H1 (cell line): ENCODE data around the gene OR10A4. TPM values are rescaled to one million over a fixed set of nuclear protein-coding genes. Genes with fewer than 3 reads are reported as not detected.
A peak's percentile ranks its signal among the peaks of the same experiment; 100 is the strongest.

Source experiments
- CTCF ChIA-PET: fragments of 300-600 bp; sonication (Branson Sonifier 250); formaldehyde crosslinking; loops from one replicate; lab custom pipeline; 2021; ENCODE audit not compliant: partially characterized antibody; lab: Charles Lee
- POLR2A ChIA-PET: fragments of 300-600 bp; sonication (Branson Sonifier 250); formaldehyde crosslinking; loops from one replicate; lab custom pipeline; 2021; ENCODE audit warnings: inconsistent platforms; ENCODE audit not compliant: partially characterized antibody; lab: Charles Lee
- DNase-seq, 2 experiments: peaks; one replicate each; pipeline versions ENCODE4 v3.0.0 to v3.0.0-alpha.2; 2010 to 2022; ENCODE audit warnings: low spot score in 2 of 2, low read depth in 1 of 2, mixed read lengths in 1 of 2
- FAIRE-seq: peaks from 2 replicates; lab custom pipeline; 2011; peaks lifted over from hg19 to GRCh38; lab: Jason Lieb, UNC
- H2AFZ ChIP-seq: 2 replicates; pipeline ENCODE4 v1.8.1; 2012; ENCODE audit warnings: low read length, inconsistent platforms
- H2AK5ac ChIP-seq: 2 replicates; pipeline ENCODE4 v1.6.1; 2013; ENCODE audit warnings: low read depth, low read length
- H2BK120ac ChIP-seq: replicated peaks from 2 replicates; pipeline ENCODE3; 2013; ENCODE audit warnings: low read depth, low read length, inconsistent platforms
- H2BK12ac ChIP-seq: 2 replicates; pipeline ENCODE4 v1.6.1; 2013; ENCODE audit warnings: low read depth, low read length
- H2BK15ac ChIP-seq: 2 replicates; pipeline ENCODE4 v1.6.1; 2013; ENCODE audit warnings: low read length
- H2BK20ac ChIP-seq: 2 replicates; pipeline ENCODE4 v1.6.1; 2013; ENCODE audit warnings: low read length
- H2BK5ac ChIP-seq: 2 replicates; pipeline ENCODE4 v1.6.1; 2013; ENCODE audit warnings: low read depth, low read length
- H3K14ac ChIP-seq: 2 replicates; pipeline ENCODE4 v1.6.1; 2013; ENCODE audit warnings: inconsistent platforms; ENCODE audit not compliant: insufficient read length
- H3K18ac ChIP-seq: 2 replicates; pipeline ENCODE4 v1.6.1; 2013; ENCODE audit warnings: low read length; ENCODE audit errors: extremely low read depth
- H3K23ac ChIP-seq: 2 replicates; pipeline ENCODE4 v1.6.1; 2013; ENCODE audit warnings: inconsistent platforms; ENCODE audit not compliant: insufficient read length
- H3K23me2 ChIP-seq: 2 replicates; pipeline ENCODE4 v1.6.1; 2013; ENCODE audit warnings: low read depth, low read length
- H3K27ac ChIP-seq: 2 replicates; pipeline ENCODE4 v1.6.1; 2011; ENCODE audit warnings: low read depth, low read length, inconsistent platforms
- H3K27me3 ChIP-seq, 4 experiments: replicated peaks in 1 of 4; 1 replicate in 1 of 4; 2 replicates in 3 of 4; pipeline versions ENCODE4 v1.6.1 to v1.8.1; 2011 to 2013; ENCODE audit warnings: low read length in 3 of 4, mild to moderate bottlenecking in 3 of 4, inconsistent platforms in 2 of 4, mixed read lengths in 2 of 4, moderate library complexity in 1 of 4; ENCODE audit not compliant: control insufficient read depth in 3 of 4, insufficient read depth in 3 of 4; ENCODE audit errors: extremely low read depth in 1 of 4
- H3K36me3 ChIP-seq, 4 experiments: 2 replicates each; pipeline versions ENCODE4 v1.6.1 to v1.8.1; 2011 to 2013; ENCODE audit warnings: mild to moderate bottlenecking in 4 of 4, low read length in 3 of 4, moderate library complexity in 2 of 4, control low read depth in 1 of 4, inconsistent platforms in 1 of 4; ENCODE audit not compliant: insufficient read depth in 4 of 4, control insufficient read depth in 2 of 4
- H3K4ac ChIP-seq: replicated peaks from 2 replicates; pipeline ENCODE3; 2013; ENCODE audit warnings: low read length, low read depth, mixed read lengths, inconsistent platforms; ENCODE audit not compliant: insufficient read length
- H3K4me1 ChIP-seq, 4 experiments: replicated peaks in 1 of 4; 1 replicate in 1 of 4; 2 replicates in 3 of 4; pipeline versions ENCODE4 v1.6.1 to v1.8.1; 2011 to 2013; ENCODE audit warnings: low read length in 3 of 4, inconsistent platforms in 2 of 4, mixed read lengths in 1 of 4; ENCODE audit not compliant: insufficient read depth in 4 of 4, control insufficient read depth in 3 of 4
- H3K4me2 ChIP-seq, 2 experiments: 2 replicates each; pipeline versions ENCODE4 v1.6.1 to v1.8.1; 2011 to 2013; ENCODE audit warnings: low read depth in 2 of 2, low read length in 2 of 2, control low read depth in 1 of 2, inconsistent platforms in 1 of 2, mild to moderate bottlenecking in 1 of 2; ENCODE audit not compliant: insufficient read depth in 1 of 2
- H3K4me3 ChIP-seq, 4 experiments: fragments of 200-600, 300-600 bp in 1 of 4; sonication (generic), shearing (Covaris generic), sonication (Bioruptor Twin) in 1 of 4; 2 replicates each; pipeline versions ENCODE4 v1.5.1 to v1.8.1; 2011 to 2016; ENCODE audit warnings: low read length in 4 of 4, low read depth in 3 of 4, control low read depth in 2 of 4, inconsistent platforms in 2 of 4, mild to moderate bottlenecking in 2 of 4, mixed read lengths in 1 of 4, moderate library complexity in 1 of 4; ENCODE audit not compliant: insufficient read depth in 2 of 4; ENCODE audit errors: extremely low read depth in 1 of 4
- H3K56ac ChIP-seq: replicated peaks from 2 replicates; pipeline ENCODE3; 2013; ENCODE audit warnings: low read depth, mild to moderate bottlenecking, mixed read lengths, low read length, inconsistent platforms; ENCODE audit not compliant: insufficient read length
- H3K79me1 ChIP-seq: 2 replicates; pipeline ENCODE4 v1.6.1; 2013; ENCODE audit warnings: low read depth, low read length, control low read depth
- H3K79me2 ChIP-seq, 2 experiments: 2 replicates each; pipeline versions ENCODE4 v1.6.1 to v1.8.1; 2012 to 2013; ENCODE audit warnings: low read length in 2 of 2, mild to moderate bottlenecking in 2 of 2, inconsistent platforms in 1 of 2; ENCODE audit not compliant: insufficient read depth in 2 of 2, control insufficient read depth in 1 of 2
- H3K9ac ChIP-seq, 4 experiments: replicated peaks in 1 of 4; 1 replicate in 1 of 4; 2 replicates in 3 of 4; pipeline versions ENCODE4 v1.6.1 to v1.8.1; 2011 to 2013; ENCODE audit warnings: low read depth in 3 of 4, low read length in 3 of 4, control low read depth in 2 of 4, mild to moderate bottlenecking in 2 of 4, moderate library complexity in 2 of 4, inconsistent platforms in 1 of 4; ENCODE audit errors: extremely low read depth in 1 of 4
- H3K9me3 ChIP-seq, 2 experiments: 2 replicates each; pipeline versions ENCODE4 v1.6.1 to v1.8.1; 2012 to 2013; ENCODE audit warnings: mild to moderate bottlenecking in 2 of 2, moderate library complexity in 2 of 2, control low read depth in 1 of 2, inconsistent platforms in 1 of 2, low read depth in 1 of 2, low read length in 1 of 2, mixed read lengths in 1 of 2; ENCODE audit not compliant: insufficient read depth in 2 of 2
- H4K20me1 ChIP-seq, 2 experiments: replicated peaks in 1 of 2; 2 replicates each; pipeline versions ENCODE3 to v1.8.1; 2011 to 2013; ENCODE audit warnings: inconsistent platforms in 2 of 2, low read length in 2 of 2, mild to moderate bottlenecking in 1 of 2; ENCODE audit not compliant: insufficient read depth in 2 of 2, control insufficient read depth in 1 of 2
- H4K5ac ChIP-seq: 2 replicates; pipeline ENCODE4 v1.6.1; 2013; ENCODE audit warnings: low read length, low read depth, mixed read lengths, inconsistent platforms; ENCODE audit not compliant: insufficient read length
- H4K8ac ChIP-seq: 2 replicates; pipeline ENCODE4 v1.8.0; 2013; ENCODE audit warnings: mild to moderate bottlenecking, moderate library complexity, low read length, inconsistent platforms; ENCODE audit not compliant: insufficient read depth; ENCODE audit errors: extremely low read depth
- H4K91ac ChIP-seq: replicated peaks from 2 replicates; pipeline ENCODE3; 2013; ENCODE audit warnings: low read length, mixed read lengths, inconsistent platforms; ENCODE audit not compliant: insufficient read length
- BACH1 ChIP-seq: IDR thresholded peaks from 2 replicates; pipeline ENCODE4 v1.6.1; 2012; ENCODE audit warnings: low read length, improper control_type of control experiment
- CREB1 ChIP-seq: IDR thresholded peaks from 2 replicates; pipeline ENCODE4 v1.6.1; 2012; ENCODE audit warnings: inconsistent platforms
- EGR1 ChIP-seq: IDR thresholded peaks from 2 replicates; pipeline ENCODE4 v1.6.1; 2011; ENCODE audit warnings: low read depth, low read length, borderline replicate concordance
- GTF2F1 ChIP-seq: IDR thresholded peaks from 2 replicates; pipeline ENCODE4 v1.6.1; 2012; ENCODE audit warnings: low read depth, low read length, improper control_type of control experiment, borderline replicate concordance
- POLR2A ChIP-seq, 2 experiments: IDR thresholded peaks; 1 replicate in 1 of 2; 2 replicates in 1 of 2; pipeline ENCODE4 v1.6.1; 2011; ENCODE audit warnings: low read depth in 2 of 2, low read length in 2 of 2, mild to moderate bottlenecking in 2 of 2; ENCODE audit errors: control extremely low read depth in 1 of 2
- SRF ChIP-seq: IDR thresholded peaks from 2 replicates; pipeline ENCODE4 v1.6.1; 2011; ENCODE audit warnings: mild to moderate bottlenecking, low read depth, low read length, moderate library complexity
- WGBS, 2 experiments: shearing (Covaris generic) in 1 of 2; methylation state at CpG; one replicate each; pipeline versions ENCODE4 v1.1.6 to v1.1.7; 2013 to 2015; ENCODE audit warnings: low lambda C conversion rate in 2 of 2, mixed read lengths in 2 of 2, inconsistent platforms in 1 of 2, low coverage in 1 of 2, missing lambda C conversion rate in 1 of 2; ENCODE audit not compliant: insufficient replicate concordance in 2 of 2, insufficient coverage in 1 of 2, insufficient read length in 1 of 2; ENCODE audit errors: extremely low coverage in 1 of 2, missing lambda C conversion rate in 1 of 2; 5-methylcytosine and 5-hydroxymethylcytosine counted together
- polyA plus RNA-seq, 7 experiments: library from polyadenylated mRNA; depleted of rRNA in 3 of 7; stranded (reverse) in 5 of 7; unstranded in 2 of 7; fragments of >200 nt in 5 of 7; fragments of 200-250 nt in 2 of 7; gene quantifications; 1 replicate in 5 of 7; 2 replicates in 1 of 7; 4 replicates in 1 of 7; pipeline versions ENCODE4 v1.2.1 to v1.2.3, GENCODE V29; 2011 to 2013; ENCODE audit warnings: missing spikeins in 2 of 7, mixed read lengths in 2 of 7
- total RNA-seq: library from RNA; stranded (reverse); fragmentation: NEBNext Ultra II Directional; extraction: Animal tissue kit (Norgen Biotek cat#: 25700); gene quantifications from 2 replicates; pipeline ENCODE4 v1.2.1, GENCODE V29; 2021
- TF ChIP-seq, protein P1 (sequence below): IDR thresholded peaks from 2 replicates; pipeline ENCODE4 v1.6.1; 2012; ENCODE audit warnings: low read length, inconsistent platforms
- TF ChIP-seq, protein P2 (sequence below), 3 experiments: IDR thresholded peaks; 1 replicate in 2 of 3; 2 replicates in 1 of 3; pipeline versions ENCODE4 v1.5.1 to v1.6.1; 2011; ENCODE audit warnings: low read length in 3 of 3, mild to moderate bottlenecking in 3 of 3, inconsistent platforms in 2 of 3, low read depth in 1 of 3, moderate library complexity in 1 of 3; ENCODE audit not compliant: insufficient read depth in 1 of 3; ENCODE audit errors: control extremely low read depth in 1 of 3

OR10A4 gene
- total and polyA plus RNA-seq, 2 of the 8 experiments (the other 6 are each of a cell fraction or from before 2014, with no cell fraction given) = not detected

DNA sequence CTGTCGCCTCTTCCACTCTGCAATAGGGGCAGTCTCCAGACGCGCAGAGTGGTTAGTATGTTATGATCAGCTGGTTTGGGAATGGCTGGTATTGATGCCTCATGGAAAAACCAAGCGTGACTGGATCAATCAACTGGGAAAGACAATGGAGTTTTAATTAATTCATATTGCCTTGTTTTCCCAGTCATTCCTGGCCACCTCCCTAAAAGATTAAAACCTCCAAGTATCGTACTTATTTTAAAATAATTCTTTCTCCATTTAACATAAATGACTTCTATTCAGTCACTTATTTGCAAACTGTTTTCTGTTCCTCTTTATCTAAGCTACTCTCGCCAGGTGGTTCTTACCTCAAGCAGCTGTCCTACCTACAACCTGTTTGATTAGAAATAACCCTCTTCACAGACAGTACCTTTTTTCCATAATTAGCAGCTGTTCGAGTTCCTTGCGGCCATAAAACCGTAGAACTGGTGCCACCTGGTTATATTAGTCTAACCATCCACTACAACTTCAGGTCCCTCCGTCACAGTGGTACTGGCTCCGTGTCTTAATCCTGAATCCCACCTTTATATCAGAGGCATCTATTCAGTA lies 50.7 kb downstream of the OR10A4 start:
- H2AFZ ChIP-seq = peak overlapping the region; percentile 97; the same call in 1 of the 2 replicates
- peaks cover 0 to 5% (median 0%) of the 10 kb centered on the region in 4 experiments; a peak in 2 of 8 replicates for H3K36me3 ChIP-seq
- peak overlapping the region; percentile 83; the same call in 1 of the 2 replicates for H2BK5ac ChIP-seq
- peaks cover 7% of the 10 kb centered on the region; the same call in 1 of the 2 replicates for H3K23me2 ChIP-seq
- no peak overlapping the region for H3K14ac ChIP-seq
- H3K18ac ChIP-seq = peak overlapping the region; percentile 88
- FAIRE-seq (peak; percentile 19), DNase-seq (no peak)
- H3K23ac ChIP-seq = no peak overlapping the region
- H3K4me2 ChIP-seq = peak overlapping the region; percentile 70 to 98
- no peaks in the 10 kb centered on the region; the same call in 1 of the 2 replicates for H3K79me1 ChIP-seq
- no peaks in the 10 kb centered on the region for H3K27me3 ChIP-seq
- 33% methylated on average over 11 of the region's 11 CpGs; no CpG with 5 or more reads in 1 of the 2 experiments for WGBS, 2 experiments
- TF ChIP-seq CREB1 = no peak
- TF ChIP-seq SRF = no peak
- TF ChIP-seq, protein P1, sequence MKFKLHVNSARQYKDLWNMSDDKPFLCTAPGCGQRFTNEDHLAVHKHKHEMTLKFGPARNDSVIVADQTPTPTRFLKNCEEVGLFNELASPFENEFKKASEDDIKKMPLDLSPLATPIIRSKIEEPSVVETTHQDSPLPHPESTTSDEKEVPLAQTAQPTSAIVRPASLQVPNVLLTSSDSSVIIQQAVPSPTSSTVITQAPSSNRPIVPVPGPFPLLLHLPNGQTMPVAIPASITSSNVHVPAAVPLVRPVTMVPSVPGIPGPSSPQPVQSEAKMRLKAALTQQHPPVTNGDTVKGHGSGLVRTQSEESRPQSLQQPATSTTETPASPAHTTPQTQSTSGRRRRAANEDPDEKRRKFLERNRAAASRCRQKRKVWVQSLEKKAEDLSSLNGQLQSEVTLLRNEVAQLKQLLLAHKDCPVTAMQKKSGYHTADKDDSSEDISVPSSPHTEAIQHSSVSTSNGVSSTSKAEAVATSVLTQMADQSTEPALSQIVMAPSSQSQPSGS = no peak
- no peak for TF ChIP-seq BACH1
- TF ChIP-seq, protein P2, sequence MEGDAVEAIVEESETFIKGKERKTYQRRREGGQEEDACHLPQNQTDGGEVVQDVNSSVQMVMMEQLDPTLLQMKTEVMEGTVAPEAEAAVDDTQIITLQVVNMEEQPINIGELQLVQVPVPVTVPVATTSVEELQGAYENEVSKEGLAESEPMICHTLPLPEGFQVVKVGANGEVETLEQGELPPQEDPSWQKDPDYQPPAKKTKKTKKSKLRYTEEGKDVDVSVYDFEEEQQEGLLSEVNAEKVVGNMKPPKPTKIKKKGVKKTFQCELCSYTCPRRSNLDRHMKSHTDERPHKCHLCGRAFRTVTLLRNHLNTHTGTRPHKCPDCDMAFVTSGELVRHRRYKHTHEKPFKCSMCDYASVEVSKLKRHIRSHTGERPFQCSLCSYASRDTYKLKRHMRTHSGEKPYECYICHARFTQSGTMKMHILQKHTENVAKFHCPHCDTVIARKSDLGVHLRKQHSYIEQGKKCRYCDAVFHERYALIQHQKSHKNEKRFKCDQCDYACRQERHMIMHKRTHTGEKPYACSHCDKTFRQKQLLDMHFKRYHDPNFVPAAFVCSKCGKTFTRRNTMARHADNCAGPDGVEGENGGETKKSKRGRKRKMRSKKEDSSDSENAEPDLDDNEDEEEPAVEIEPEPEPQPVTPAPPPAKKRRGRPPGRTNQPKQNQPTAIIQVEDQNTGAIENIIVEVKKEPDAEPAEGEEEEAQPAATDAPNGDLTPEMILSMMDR (IDR thresholded peaks at IDR 0.05; ENCODE audit: control extremely low read depth in 1 of 3, insufficient read depth in 1 of 3, low read depth in 1 of 3, low read length in 3 of 3) = no peak
- TF ChIP-seq EGR1 = no peak
- TF ChIP-seq POLR2A (IDR thresholded peaks at IDR 0.05; ENCODE audit: control extremely low read depth in 1 of 2, low read depth in 2 of 2, low read length in 2 of 2) = no peak
- TF ChIP-seq GTF2F1 = no peak
- no peak overlapping the region; the same call in 1 of the 2 replicates for H2BK12ac ChIP-seq
- H4K5ac ChIP-seq = no peak overlapping the region
- H3K56ac ChIP-seq = no peak overlapping the region
- H4K20me1 ChIP-seq = no peaks in the 10 kb centered on the region
- no peak overlapping the region for H2BK15ac ChIP-seq
- POLR2A ChIA-PET = interaction anchor here (0.9 to 1.7 kb wide), 6 partner anchors 18 to 605 kb away, joined by 3 to 4 read pairs (median 3); no protein-coding TSS in a partner anchor
- no peak overlapping the region for H2BK20ac ChIP-seq
- peak overlapping the region; percentile 72; the same call in 1 of the 2 replicates for H3K27ac ChIP-seq
- no peak overlapping the region for H2BK120ac ChIP-seq
- H3K9ac ChIP-seq = peak overlapping the region; percentile 73 to 93 (median 84)
- no peak overlapping the region for H3K4ac ChIP-seq
- H4K8ac ChIP-seq = no peak overlapping the region
- no peaks in the 10 kb centered on the region for H3K9me3 ChIP-seq
- H3K4me3 ChIP-seq = peak overlapping the region; percentile 58 to 99 (median 96)
- peak overlapping the region; percentile 31 for H4K91ac ChIP-seq
- CTCF ChIA-PET = interaction anchor here (0.7 to 1.9 kb wide), 3 partner anchors 64 to 173 kb away, joined by 3 to 5 read pairs (median 4); partner anchors contain the start of gene OR10A2
- peaks cover 0 to 35% of the 10 kb centered on the region in 2 experiments; a peak in 2 of 4 replicates for H3K79me2 ChIP-seq
- no peak overlapping the region for H2AK5ac ChIP-seq
- H3K4me1 ChIP-seq = peaks cover 2 to 10% (median 7%) of the 10 kb centered on the region in 4 experiments; a peak in 5 of 7 replicates
